K562 (cell line): ENCODE measurements around the gene PTRH2. TPM values are rescaled to one million over a fixed set of nuclear protein-coding genes. Genes with fewer than 3 reads are reported as not detected.

Experiments
- ATAC-seq: fragments of 200-7000 bp; cut with Tn5 transposase; 3 replicates; pipeline ENCODE4 v1.9.1; 2020; ENCODE audit warnings: moderate library complexity
- BruUV-seq: library from RNA; stranded (reverse); fragments of 400-500 nt; replicated peaks from 2 replicates; lab custom pipeline; 2021; lab: Mats Ljungman, UMichigan
- CTCF ChIA-PET: fragments of 300-600 bp; formaldehyde crosslinking; extraction: SDS; loops from one replicate; lab custom pipeline; 2021; ENCODE audit warnings: low intra/inter-chr PET ratio; lab: Yijun Ruan, JAX
- POLR2A ChIA-PET: fragments of 300-600, 350-650 bp; sonication (Branson Sonifier 250); formaldehyde crosslinking; extraction: SDS; loops from one replicate; lab custom pipeline; 2021; ENCODE audit warnings: antibody characterized with exemption, inconsistent platforms; lab: Yijun Ruan, JAX
- DNase-seq, 4 experiments: peaks; one replicate each; pipeline versions ENCODE4 v3.0.0 to v3.0.0-alpha.2; 2011 to 2018; ENCODE audit warnings: low spot score in 3 of 4, mixed read lengths in 3 of 4; ENCODE audit errors: extremely low read depth in 1 of 4
- FAIRE-seq: peaks from 2 replicates; lab custom pipeline; 2011; peaks lifted over from hg19 to GRCh38; lab: Jason Lieb, UNC
- H2AFZ ChIP-seq: 2 replicates; pipeline ENCODE4 v1.6.0; 2011; ENCODE audit warnings: low read depth, low read length, control low read depth, inconsistent platforms
- H3K27ac ChIP-seq: fragments of 200-600 bp; 3 replicates; pipeline ENCODE4 v1.8.0; 2011; ENCODE audit warnings: low read depth, mild to moderate bottlenecking, control low read depth, inconsistent platforms, low read length, moderate library complexity, mixed read lengths; ENCODE audit errors: extremely low read depth
- H3K27me3 ChIP-seq, 2 experiments: fragments of 300-600 bp in 1 of 2; 2 replicates in 1 of 2; 3 replicates in 1 of 2; pipeline versions ENCODE4 v1.6.0 to v1.8.0; 2011; ENCODE audit warnings: inconsistent platforms in 2 of 2, low read length in 2 of 2, mild to moderate bottlenecking in 1 of 2, mixed read lengths in 1 of 2, moderate library complexity in 1 of 2; ENCODE audit not compliant: control insufficient read depth in 2 of 2, insufficient read depth in 2 of 2
- H3K36me3 ChIP-seq: fragments of 300-600 bp; 3 replicates; pipeline ENCODE4 v1.8.0; 2011; ENCODE audit warnings: mild to moderate bottlenecking, low read length, inconsistent platforms; ENCODE audit not compliant: control insufficient read depth, insufficient read depth
- H3K4me1 ChIP-seq, 2 experiments: fragments of 200-600 bp in 1 of 2; replicated peaks in 1 of 2; 2 replicates in 1 of 2; 3 replicates in 1 of 2; pipeline versions ENCODE4 v1.5.1 to v1.8.0; 2011; ENCODE audit warnings: inconsistent platforms in 2 of 2, low read length in 2 of 2, mild to moderate bottlenecking in 1 of 2, mixed read lengths in 1 of 2, moderate library complexity in 1 of 2; ENCODE audit not compliant: control insufficient read depth in 2 of 2, insufficient read depth in 2 of 2
- H3K4me2 ChIP-seq: 2 replicates; pipeline ENCODE4 v1.6.1; 2011; ENCODE audit warnings: low read length, control low read depth, inconsistent platforms, mixed read lengths; ENCODE audit not compliant: insufficient read depth
- H3K4me3 ChIP-seq: fragments of 200-600 bp; sonication (generic), shearing (Covaris generic); 2 replicates; pipeline ENCODE4 v1.5.1; 2016; ENCODE audit warnings: control low read depth, inconsistent platforms
- H3K79me2 ChIP-seq: fragments of 200-600 bp; 3 replicates; pipeline ENCODE4 v1.8.0; 2011; ENCODE audit warnings: low read length, inconsistent platforms; ENCODE audit not compliant: control insufficient read depth, insufficient read depth
- H3K9ac ChIP-seq, 2 experiments: 2 replicates each; pipeline versions ENCODE4 v1.6.0 to v1.6.1; 2011; ENCODE audit warnings: low read depth in 2 of 2, low read length in 2 of 2, control low read depth in 1 of 2, inconsistent platforms in 1 of 2, mild to moderate bottlenecking in 1 of 2, mixed read lengths in 1 of 2; ENCODE audit not compliant: insufficient read depth in 1 of 2
- H3K9me1 ChIP-seq: one replicate; pipeline ENCODE4 v1.6.0; 2011; ENCODE audit warnings: inconsistent platforms, mild to moderate bottlenecking, low read length, moderate library complexity; ENCODE audit not compliant: control insufficient read depth, insufficient read depth
- H3K9me3 ChIP-seq: replicated peaks from 2 replicates; pipeline ENCODE4 v1.5.1; 2011; ENCODE audit warnings: low read depth, low read length, inconsistent platforms; ENCODE audit not compliant: control insufficient read depth, insufficient read depth
- H4K20me1 ChIP-seq: replicated peaks from 2 replicates; pipeline ENCODE4 v1.6.1; 2011; ENCODE audit warnings: low read length, inconsistent platforms, mixed read lengths; ENCODE audit not compliant: control insufficient read depth, insufficient read depth
- GABPA ChIP-seq: fragments of 200-800 bp; sonication (Bioruptor generic); conservative IDR thresholded peaks from 2 replicates; pipeline ENCODE4 v1.6.1; 2016; ENCODE audit warnings: low read depth, missing genetic modification characterization, missing compliant biosample characterization
- GATAD2B ChIP-seq: fragments of 450-650 bp; IDR thresholded peaks from 2 replicates; pipeline ENCODE4 v1.6.1; 2017; ENCODE audit warnings: mild to moderate bottlenecking, borderline replicate concordance
- GTF2E2 ChIP-seq: fragments of 200-800 bp; sonication (Bioruptor generic); IDR thresholded peaks from 2 replicates; pipeline ENCODE4 v1.6.1; 2016; ENCODE audit warnings: missing genetic modification characterization, missing compliant biosample characterization
- SMC3 ChIP-seq: conservative IDR thresholded peaks from 2 replicates; pipeline ENCODE4 v1.6.1; 2011; ENCODE audit warnings: low read depth, low read length, improper control_type of control experiment; ENCODE audit not compliant: insufficient read depth
- SP1 ChIP-seq: sonication (generic); formaldehyde crosslinking; IDR thresholded peaks from 2 replicates; pipeline ENCODE4 v1.8.1; 2022; ENCODE audit warnings: mild to moderate bottlenecking, missing genetic modification reagents
- ZNF134 ChIP-seq: fragments of 250-450 bp; sonication (Bioruptor Pico); conservative IDR thresholded peaks from 2 replicates; pipeline ENCODE4 v1.4.0; 2020
- ZNF77 ChIP-seq: fragments of 250-450 bp; sonication (Bioruptor Pico); IDR thresholded peaks from 2 replicates; pipeline ENCODE4 v1.5.0; 2020
- WGBS: fragments of 100-300 bp; shearing (Covaris generic); methylation state at CpG from one replicate; pipeline ENCODE4 v1.1.6; 2016; ENCODE audit warnings: low coverage, mixed read lengths; ENCODE audit not compliant: insufficient coverage; ENCODE audit errors: missing lambda C conversion rate; 5-methylcytosine and 5-hydroxymethylcytosine counted together
- in situ Hi-C: fragments of 300-500 bp; cut with MboI; formaldehyde crosslinking; loops from 4 replicates; pipeline ENCODE4 v1.15.0; 2018; ENCODE audit warnings: inconsistent platforms, mixed read lengths
- intact Hi-C: fragments of 100-400 bp; cut with micrococcal nuclease; formaldehyde crosslinking; loops from 2 replicates; pipeline ENCODE4 v1.14.2; 2022
- polyA plus RNA-seq, 8 experiments: library from polyadenylated mRNA; depleted of rRNA in 4 of 8; stranded (reverse) in 5 of 8; unstranded in 3 of 8; fragments of >200 nt; fragmentation: Nextera tagmentation in 2 of 8; fragmentation: Illumina TruSeq in 1 of 8; extraction: Ambion mirVana in 2 of 8; extraction: Trizol in 1 of 8; gene quantifications; 2 replicates each; pipeline versions ENCODE4 v1.2.1 to v1.2.3, GENCODE V29; 2011 to 2014; ENCODE audit warnings: inconsistent platforms in 1 of 8, missing spikeins in 1 of 8
- total RNA-seq, 7 experiments: library from RNA; depleted of rRNA in 6 of 7; stranded (reverse); fragments of >200 nt in 6 of 7; fragmentation: Illumina TruSeq in 2 of 7; extraction: Trizol in 2 of 7; gene quantifications; 2 replicates each; pipeline versions ENCODE4 v1.2.1 to v1.2.3, GENCODE V29; 2011 to 2021; ENCODE audit warnings: low replicate concordance in 1 of 7
- TF ChIP-seq, protein P1 (sequence below), 2 experiments: fragments of 450-650 bp; conservative IDR thresholded peaks; 2 replicates each; pipeline ENCODE4 v1.6.1; 2017; ENCODE audit warnings: mild to moderate bottlenecking in 2 of 2, moderate library complexity in 2 of 2
- TF ChIP-seq, protein P2 (sequence below): IDR thresholded peaks from 2 replicates; pipeline ENCODE4 v1.6.1; 2012; ENCODE audit warnings: low read depth, low read length, improper control_type of control experiment, borderline replicate concordance
- TF ChIP-seq, protein P3 (sequence below), 2 experiments: IDR thresholded peaks in 1 of 2; conservative IDR thresholded peaks in 1 of 2; 2 replicates each; pipeline ENCODE4 v1.6.1; 2016; ENCODE audit warnings: low read depth in 2 of 2, mild to moderate bottlenecking in 1 of 2, missing compliant biosample characterization in 1 of 2, missing genetic modification characterization in 1 of 2, moderate library complexity in 1 of 2

The PTRH2 gene
- total and polyA plus RNA-seq, 9 of the 15 experiments (the other 6 are each of a cell fraction or from before 2014, with no cell fraction given), result 53.1 to 210 (median 126) TPM

DNA sequence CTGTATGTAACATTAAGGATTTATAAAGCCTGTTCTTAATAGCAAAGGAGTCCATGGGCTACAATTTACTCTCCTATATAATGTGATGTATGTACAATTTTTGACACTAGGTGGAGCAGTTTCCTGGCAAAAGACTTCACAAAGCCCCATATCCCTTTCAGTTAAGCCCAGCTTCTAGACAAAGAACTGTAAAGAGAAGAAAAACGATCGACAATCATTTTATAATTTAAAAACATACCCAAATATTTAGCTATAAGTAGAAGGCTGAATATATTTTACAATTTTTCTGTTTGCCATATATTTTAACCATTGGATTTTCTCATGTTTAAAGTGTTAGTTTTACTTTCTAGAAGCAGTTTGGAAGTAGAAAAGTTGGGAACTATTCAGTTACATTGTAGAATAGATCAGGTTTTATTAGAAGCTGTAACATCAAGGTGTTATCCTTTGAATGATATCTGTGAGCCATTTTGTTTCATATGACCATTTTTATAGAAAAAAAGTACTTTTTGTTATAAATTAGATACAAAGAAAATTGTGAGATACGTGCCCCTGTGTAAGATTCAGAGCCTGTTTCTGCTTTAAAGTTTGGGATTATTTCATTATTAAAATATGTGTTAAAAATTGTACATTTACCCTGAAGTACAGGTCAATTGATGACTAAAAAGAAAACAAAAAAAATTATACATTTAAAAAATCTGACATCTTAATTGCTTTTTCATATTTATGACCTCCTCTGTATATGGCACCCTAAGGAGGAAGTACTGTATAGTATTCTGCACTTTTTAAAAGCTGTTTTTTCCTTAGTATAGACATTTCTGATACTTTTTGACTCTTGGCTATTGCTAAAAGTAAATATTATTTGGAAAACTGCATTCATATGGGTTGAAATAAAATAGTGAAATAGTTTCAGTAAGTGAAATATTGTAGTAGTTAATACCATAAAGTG, 46.6 kb upstream of the PTRH2 start:
- BruUV-seq, result no TSS peak
- peak; percentile 76 for FAIRE-seq
- H3K79me2 ChIP-seq, result no peaks in the 10 kb centered on the region; the same call in 2 of the 3 replicates
- CTCF ChIA-PET, result interaction anchor here (0.9 to 3.5 kb wide), 4 partner anchors 10 to 106 kb away, joined by 3 to 54 read pairs (median 12); no protein-coding TSS in a partner anchor
- H2AFZ ChIP-seq, result peak overlapping the region; percentile 5; the same call in 1 of the 2 replicates
- ATAC-seq, result peak; percentile 95
- no peaks in the 10 kb centered on the region for H4K20me1 ChIP-seq
- H3K9ac ChIP-seq, result peak overlapping the region in 1 of 2 experiments; percentile 55; a peak in 2 of 4 replicates
- H3K9me1 ChIP-seq, result no peaks in the 10 kb centered on the region
- intact Hi-C loops (loop anchor here (1.0 to 2.0 kb wide), 4 partner anchors 31 to 161 kb away; no protein-coding TSS in a partner anchor), in situ Hi-C loops (no loop called here)
- POLR2A ChIA-PET, result interaction anchor here (0.6 to 5.4 kb wide), 11 partner anchors 12 to 134 kb away, joined by 3 to 87 read pairs (median 3); partner anchors contain the start of genes PTRH2 and VMP1
- H3K4me3 ChIP-seq, result no peak overlapping the region
- peak overlapping the region; percentile 63; the same call in 2 of the 3 replicates for H3K27ac ChIP-seq
- peaks cover 25% of the 10 kb centered on the region for H3K36me3 ChIP-seq
- H3K27me3 ChIP-seq, result no peaks in the 10 kb centered on the region
- H3K4me2 ChIP-seq, result no peak overlapping the region
- DNase-seq, result peak; percentile 57 to 88 (median 68)
- peaks cover 2% of the 10 kb centered on the region; the same call in 1 of the 2 replicates for H3K9me3 ChIP-seq
- 31% methylated on average over 3 of the region's 3 CpGs for WGBS
- peaks cover 0 to 5% of the 10 kb centered on the region in 2 experiments; a peak in 2 of 5 replicates for H3K4me1 ChIP-seq
- TF ChIP-seq ZNF134 (no peak), GTF2E2 (peak; percentile 73), GABPA (0 out of 2 replicates have a peak, but pooled peaks have one; percentile 16), ZNF77 (CRISPR knock-in tag) (no peak), SP1 (no peak), GATAD2B (peak; percentile 15; the same call in 1 of the 2 replicates), SMC3 (peak; percentile 89)
- TF ChIP-seq, protein P1, sequence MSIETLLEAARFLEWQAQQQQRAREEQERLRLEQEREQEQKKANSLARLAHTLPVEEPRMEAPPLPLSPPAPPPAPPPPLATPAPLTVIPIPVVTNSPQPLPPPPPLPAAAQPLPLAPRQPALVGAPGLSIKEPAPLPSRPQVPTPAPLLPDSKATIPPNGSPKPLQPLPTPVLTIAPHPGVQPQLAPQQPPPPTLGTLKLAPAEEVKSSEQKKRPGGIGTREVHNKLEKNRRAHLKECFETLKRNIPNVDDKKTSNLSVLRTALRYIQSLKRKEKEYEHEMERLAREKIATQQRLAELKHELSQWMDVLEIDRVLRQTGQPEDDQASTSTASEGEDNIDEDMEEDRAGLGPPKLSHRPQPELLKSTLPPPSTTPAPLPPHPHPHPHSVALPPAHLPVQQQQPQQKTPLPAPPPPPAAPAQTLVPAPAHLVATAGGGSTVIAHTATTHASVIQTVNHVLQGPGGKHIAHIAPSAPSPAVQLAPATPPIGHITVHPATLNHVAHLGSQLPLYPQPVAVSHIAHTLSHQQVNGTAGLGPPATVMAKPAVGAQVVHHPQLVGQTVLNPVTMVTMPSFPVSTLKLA (conservative IDR thresholded peaks at IDR 0.05), result 0 out of 4 replicates have a peak, but pooled peaks have one; percentile 17 to 33
- TF ChIP-seq, protein P2, sequence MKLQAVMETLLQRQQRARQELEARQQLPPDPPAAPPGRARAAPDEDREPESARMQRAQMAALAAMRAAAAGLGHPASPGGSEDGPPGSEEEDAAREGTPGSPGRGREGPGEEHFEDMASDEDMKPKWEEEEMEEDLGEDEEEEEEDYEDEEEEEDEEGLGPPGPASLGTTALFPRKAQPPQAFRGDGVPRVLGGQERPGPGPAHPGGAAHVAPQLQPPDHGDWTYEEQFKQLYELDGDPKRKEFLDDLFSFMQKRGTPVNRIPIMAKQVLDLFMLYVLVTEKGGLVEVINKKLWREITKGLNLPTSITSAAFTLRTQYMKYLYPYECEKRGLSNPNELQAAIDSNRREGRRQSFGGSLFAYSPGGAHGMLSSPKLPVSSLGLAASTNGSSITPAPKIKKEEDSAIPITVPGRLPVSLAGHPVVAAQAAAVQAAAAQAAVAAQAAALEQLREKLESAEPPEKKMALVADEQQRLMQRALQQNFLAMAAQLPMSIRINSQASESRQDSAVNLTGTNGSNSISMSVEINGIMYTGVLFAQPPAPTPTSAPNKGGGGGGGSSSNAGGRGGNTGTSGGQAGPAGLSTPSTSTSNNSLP, result peak; percentile 74; the same call in 1 of the 2 replicates
- TF ChIP-seq, protein P3, sequence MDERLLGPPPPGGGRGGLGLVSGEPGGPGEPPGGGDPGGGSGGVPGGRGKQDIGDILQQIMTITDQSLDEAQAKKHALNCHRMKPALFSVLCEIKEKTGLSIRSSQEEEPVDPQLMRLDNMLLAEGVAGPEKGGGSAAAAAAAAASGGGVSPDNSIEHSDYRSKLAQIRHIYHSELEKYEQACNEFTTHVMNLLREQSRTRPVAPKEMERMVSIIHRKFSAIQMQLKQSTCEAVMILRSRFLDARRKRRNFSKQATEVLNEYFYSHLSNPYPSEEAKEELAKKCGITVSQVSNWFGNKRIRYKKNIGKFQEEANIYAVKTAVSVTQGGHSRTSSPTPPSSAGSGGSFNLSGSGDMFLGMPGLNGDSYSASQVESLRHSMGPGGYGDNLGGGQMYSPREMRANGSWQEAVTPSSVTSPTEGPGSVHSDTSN (CRISPR knock-in tag; IDR thresholded peaks at IDR 0.05; ENCODE audit: low read depth), result no peak
- TF ChIP-seq, protein P3 (tag; conservative IDR thresholded peaks at IDR 0.05; ENCODE audit: low read depth), result peak; percentile 70
